ENCODE measurements around the gene PRKN.
"Not testable (repeated sequence)": the region's sequence is repeated elsewhere in the genome, so short reads cannot be mapped to it uniquely, and the experiment has no call there.

The PRKN gene

DNA sequence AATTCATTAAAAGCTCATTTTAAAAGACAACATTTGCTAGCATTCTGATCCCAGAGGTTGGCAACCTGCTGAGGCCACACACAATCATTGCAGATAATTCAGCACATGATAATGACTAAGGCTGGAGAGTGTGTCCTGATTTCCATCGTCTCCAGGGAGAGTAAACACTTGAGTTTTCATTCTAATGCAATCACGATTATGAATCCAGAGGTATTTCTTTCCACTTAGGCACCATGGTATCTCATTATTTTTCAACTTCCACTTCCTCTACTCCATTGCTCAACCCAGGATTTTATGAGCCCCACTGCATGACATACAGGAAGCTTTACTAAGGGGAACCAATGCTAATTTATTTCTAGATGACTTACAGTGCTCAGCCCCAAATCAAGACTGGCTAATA lies 1179.9 kb downstream of the PRKN start:
- DNase-seq (ENCODE audit: low read depth in 2 of 2), result no peak

DNA sequence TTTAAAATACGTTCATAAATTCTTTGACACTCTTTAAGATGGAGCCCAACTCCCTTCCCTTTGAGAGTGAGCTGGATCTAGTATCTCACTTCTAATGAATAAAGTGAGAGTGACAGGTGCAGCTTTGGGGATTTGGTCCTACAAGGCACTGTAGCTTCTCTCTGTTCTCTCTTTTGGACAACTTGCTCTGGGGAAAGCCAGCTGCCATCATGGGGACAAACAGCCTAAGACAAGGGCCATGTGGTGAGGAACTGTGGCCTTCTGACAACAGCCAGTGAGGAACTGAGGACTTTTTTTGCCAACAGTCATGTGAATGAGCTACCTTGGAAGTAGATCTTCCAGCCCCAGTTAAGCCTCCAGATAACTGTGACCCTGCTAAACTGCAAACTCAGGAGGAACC lies 1180.9 kb downstream of the PRKN start:
- no peak for DNase-seq (ENCODE audit: low read depth in 2 of 2)

DNA sequence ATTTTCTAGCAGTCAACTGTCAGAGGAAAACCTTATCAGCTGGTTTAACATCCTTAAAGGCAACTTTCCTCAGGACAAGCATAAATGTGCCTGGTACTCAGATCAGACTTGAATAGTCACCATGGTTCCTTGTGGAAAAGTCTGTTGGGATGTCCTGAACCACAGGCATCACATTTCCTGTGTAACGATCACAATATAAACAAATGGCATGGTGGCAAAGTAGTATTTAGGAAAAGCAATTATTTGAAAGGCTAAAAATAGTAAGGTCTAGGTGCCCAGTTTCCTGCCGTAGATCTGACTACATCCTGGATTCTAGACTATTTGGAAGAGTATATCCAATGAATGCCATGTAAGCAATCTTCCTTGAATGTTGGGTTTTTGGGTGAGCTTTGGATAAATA lies 1181.8 kb downstream of the PRKN start:
- no peak for DNase-seq (ENCODE audit: low read depth in 2 of 2)

DNA sequence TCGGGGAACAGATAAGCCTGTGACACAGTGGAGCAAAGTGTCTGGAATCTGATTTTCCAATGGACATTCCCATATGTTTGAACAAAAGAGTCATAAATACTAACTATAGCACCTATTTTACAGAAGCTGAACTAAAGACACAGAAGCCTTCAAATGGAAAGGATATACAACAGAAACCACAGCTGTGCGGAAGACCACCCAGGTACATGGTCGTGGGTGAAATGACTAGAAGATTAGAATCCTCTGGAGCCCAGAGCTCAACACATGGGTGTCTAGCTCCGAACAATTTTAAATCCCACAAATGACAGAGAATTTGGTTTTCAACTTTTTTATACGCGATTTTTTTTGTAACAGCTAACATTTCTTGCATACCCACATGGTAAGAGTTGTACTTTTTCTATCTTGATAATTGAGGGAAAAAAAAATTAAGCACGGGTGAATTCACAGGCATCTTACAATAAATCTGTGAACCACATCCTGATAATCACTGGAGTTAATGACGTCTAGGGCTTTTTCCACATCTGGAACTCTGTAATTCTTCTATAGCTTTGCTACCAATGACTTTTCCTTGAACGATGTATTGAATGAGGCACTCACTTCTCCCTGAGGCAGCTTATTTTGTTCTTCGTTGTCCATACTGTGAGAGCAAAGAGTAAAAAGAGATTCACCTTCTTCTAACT lies 1182.6 kb downstream of the PRKN start:
- DNase-seq (ENCODE audit: low read depth in 2 of 2), result peak; percentile 32 to 34

DNA sequence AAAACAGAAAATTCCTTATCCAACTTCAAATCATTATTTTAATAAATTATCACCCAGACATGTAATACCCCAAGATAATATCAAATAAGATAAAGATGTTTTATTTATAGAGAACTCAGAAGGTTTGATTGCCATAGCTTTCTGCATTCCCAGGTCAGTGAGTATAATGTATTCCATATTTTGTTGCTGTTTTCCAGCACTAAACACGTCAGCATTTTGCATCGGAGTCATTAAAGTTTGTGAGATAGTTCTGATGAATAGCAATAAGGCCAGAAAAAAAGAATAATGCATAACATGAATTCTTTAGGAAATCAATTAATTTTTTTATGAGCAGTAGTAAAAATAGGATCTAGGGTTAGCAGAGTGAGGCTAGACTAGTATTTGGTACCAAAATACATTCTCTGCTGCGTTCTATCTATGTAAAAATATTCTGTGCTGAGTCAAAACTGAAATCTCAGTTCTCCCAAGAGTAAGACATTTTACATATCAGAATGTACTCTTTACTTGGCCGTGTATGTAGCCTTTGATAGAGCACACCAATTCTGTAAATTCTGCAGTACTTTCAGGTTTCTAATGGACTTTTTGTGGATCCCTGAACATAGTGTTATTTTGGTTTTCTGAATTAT lies 1183.8 kb downstream of the PRKN start:
- peak; percentile 4 to 8 for DNase-seq (ENCODE audit: low read depth in 2 of 2)

DNA sequence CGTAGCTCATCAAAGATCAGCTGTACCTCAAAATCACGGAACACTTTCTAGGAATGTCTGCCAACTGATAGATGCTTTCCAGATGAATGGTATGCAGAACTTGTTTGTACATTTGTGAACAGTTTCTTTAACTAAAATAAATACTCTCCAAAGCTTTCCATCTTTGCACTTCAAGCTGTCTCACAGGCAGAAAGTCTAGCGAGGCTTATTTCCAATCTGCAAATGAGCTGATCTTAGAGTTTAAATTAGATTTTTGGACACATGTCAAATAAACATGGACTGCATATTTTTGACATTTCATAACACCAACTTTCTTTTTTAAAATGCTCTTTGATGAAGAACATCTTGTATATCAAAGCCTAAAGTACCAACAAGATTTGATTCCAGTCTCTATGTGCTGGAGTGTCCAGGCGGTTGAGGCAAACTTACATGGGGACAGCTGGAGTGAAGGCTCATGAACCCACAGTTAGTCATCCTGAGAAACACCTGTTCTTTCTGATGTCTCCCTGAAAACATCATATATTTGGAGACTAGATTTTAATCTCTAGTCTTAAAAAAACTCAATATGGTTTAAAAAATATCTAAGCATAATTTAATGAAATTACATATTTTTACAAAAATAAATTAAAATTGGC lies 1185.1 kb downstream of the PRKN start:
- no peak for DNase-seq (ENCODE audit: low read depth in 2 of 2)

DNA sequence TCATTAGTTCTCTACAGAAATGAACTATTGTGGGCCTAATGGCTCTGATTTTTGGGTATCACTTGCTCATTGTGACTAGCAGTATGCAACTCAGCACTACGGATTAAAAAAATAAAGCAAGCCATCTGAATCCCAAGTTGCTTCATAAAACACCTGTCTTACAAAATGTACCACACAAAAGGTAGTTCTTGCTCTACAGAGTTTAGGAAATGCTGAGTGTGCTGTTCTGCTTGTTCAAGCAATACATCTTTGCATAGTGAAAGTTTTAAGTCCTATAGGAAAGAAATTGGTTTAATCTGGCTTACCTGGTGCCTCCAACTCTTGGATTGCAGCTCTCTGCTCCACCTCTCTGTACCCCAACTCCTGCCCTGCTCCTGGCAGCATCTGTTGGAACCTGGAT lies 1187.0 kb downstream of the PRKN start:
- no peak for DNase-seq (ENCODE audit: low read depth in 2 of 2)

DNA sequence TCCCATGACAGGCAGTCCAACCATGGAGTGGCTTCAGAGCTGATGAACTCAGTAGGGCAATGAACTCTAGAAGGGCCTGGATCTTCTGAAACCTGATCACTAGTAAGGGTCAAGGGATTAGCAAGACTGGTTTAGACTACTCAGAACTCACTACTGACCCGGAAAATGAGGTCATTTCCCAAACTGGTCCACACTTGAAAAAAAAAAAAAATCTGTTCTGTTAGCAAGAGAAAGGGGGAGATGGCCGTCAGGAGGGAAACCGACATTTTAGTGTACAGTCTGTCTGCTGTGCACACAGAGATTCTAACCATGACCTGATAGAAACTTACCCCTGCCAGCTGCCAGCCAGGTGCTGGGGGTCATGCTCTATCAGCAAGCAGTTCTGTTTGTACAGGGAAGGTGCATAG lies 1191.3 kb downstream of the PRKN start:
- DNase-seq (ENCODE audit: low read depth in 2 of 2), result no peak

DNA sequence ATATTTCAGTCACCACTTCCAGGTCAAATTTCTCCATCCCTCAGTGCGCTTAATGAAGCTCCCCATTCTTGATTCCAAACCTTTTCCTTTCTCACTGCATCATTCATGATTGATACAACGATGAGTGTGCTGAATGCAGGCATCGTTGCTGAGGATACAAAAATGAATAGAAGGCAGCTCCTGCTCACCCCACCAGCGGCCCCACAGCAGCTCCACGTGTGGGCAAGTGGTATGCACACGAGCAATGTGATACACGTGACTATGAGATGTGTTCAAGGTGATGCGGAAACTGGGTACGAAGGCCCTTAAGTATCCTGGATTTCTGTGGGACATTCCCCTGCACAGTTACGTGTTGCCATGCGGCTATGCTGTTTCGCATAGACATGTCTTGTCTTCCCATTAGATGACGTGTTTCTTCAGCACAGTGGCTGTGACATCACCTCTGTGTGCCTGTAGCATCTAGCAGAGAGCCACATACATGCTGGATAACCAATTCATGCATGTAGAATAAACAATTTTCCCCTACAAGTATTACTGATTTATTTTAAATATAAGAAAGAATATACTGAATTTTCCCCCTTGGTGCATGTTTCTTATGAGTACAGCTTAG lies 1193.2 kb downstream of the PRKN start:
- DNase-seq (ENCODE audit: low read depth in 2 of 2), result no peak

DNA sequence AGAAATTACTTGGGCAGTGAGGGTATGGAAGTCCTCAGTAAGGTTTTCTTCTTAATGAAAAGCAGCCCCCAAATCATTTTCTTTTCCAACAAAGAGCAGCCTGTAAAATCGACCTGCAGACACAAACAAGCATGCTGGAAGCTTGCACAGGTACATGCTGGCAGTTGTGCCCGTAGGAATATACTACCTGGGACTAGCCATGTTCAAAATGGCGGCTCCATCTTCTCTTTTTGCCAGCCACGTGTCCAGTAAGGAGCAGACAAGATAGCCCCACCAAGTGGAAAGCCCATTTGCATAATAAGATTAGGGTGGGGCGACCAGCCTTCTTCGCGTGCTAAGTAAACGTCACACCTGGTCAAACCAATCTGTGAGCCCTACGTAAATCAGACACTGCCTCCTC lies 1194.3 kb downstream of the PRKN start:
- DNase-seq (ENCODE audit: low read depth in 2 of 2), result no peak

DNA sequence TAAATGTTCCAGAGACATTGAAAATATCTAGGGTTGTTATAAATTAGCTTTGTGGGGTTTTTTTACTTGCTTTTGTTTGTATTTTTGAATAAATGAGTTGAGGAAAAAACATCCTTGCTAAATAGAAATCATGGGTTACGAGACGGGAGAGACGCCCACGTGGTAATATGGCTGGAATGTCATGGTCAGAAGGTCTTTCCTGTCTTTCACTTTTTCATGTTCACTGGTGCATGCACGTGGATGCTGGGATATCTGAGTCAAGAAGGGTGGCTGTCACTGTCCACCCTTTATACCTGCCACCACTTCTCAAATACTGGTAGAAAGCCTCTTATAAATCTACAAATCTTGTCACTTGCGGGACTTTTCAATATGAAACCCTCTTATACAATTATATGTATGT lies 1195.0 kb downstream of the PRKN start:
- DNase-seq (ENCODE audit: low read depth in 2 of 2), result no peak

DNA sequence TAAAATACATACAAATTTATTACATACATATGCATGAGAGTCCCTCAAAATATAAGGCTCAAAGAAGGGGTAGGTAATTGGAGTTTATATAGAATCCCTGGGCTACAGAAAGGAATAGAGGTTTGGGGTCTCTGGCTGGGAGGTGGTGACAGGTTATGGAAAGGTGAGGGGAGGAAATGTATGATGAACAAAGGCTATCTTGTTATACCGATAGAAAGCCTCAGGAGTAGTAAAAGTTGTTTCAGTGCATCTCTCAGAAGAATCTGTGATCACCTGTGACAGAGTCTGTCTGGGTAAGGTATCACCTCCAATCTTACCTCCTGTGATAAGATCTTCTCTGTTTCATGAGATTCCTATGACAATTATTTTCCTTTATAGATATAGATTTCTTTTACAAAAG lies 1200.8 kb downstream of the PRKN start:
- DNase-seq (ENCODE audit: low read depth in 2 of 2), result no peak

DNA sequence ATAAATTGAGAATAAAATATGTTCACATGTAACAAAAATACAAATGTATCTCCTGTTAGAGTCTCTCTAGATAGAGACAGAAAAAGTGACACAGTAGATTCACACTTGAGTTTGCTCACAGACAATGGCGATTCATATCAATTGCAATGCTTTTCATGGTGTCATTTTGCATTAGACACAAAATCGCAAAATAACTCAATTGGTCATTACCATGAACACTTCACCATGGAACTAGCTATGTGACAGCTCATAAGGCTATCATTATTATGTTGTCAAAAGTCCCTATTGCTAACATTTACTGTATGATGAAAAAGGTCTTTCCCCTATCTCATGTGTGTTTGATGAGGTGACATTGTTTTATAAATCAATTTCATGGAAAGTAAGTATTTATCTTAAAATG lies 1204.2 kb downstream of the PRKN start:
- no peak for DNase-seq (ENCODE audit: low read depth in 2 of 2)

DNA sequence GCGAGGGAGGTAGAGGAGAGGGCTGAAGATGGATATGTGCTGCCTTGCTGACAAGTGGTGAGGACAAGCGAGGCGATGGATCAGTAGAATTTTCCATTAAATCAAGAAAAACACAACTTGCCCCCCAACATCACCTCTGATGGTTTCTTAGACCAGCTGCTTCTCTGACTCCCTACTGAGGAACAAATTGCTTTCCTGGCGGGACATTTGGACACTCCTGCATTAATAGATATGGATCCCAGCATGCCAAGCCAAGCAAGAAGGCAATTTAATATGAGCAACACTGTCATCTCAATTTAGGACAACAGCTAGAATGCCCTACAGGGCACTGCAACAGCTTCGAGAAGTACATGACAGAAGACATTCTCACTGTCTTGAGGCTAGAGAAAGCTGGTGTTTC lies 1205.3 kb downstream of the PRKN start:
- no peak for DNase-seq (ENCODE audit: low read depth in 2 of 2)

DNA sequence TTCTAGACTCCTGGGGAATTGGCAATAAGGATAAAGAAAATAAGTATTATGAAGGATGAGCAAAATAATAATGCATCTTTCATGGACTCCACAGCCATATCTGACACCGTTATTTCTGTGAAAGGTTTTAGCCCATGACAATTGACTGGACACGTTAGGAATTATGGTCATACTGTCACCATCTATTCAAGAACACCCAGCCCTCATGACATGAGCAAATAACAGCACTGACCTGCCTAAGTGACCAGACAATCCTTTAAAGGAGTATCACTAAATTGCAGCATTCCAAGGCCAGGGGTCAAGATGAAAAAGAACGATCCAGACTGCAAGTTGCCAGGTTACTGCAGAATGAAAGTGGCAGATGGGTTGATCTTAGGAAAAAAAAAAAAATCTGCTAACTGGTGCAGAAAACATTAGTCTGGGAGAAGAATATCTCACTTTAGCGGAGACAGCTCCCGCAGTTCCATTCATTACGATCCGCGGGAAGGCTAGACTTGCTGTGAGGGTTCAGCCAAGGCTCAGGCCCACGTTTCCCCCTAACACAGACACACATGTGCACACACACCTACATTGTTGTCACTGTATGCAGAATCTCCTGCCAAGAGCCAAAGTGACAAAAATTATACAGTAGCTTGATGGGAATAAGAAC lies 1216.0 kb downstream of the PRKN start:
- no peak for DNase-seq (ENCODE audit: low read depth in 2 of 2)

DNA sequence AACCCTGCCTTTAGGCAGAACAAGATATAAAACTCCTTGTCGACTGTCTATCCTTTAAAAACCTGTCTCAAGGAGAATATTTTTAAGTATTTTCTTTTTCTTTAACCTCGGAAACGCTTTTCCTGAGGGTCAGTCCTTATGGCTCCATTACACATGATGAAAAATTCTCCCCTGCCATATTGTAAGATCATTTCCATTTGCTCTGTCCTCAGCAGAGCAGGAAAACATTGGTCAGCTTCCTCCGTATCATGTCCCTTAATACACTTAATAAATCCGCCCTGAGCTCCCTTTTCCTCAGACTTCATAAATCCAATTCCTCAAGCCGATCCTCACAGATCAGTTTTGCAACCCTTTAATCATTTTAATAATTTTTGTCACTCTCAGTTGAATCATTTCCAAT lies 1219.2 kb downstream of the PRKN start:
- DNase-seq (ENCODE audit: low read depth in 2 of 2), result no peak

DNA sequence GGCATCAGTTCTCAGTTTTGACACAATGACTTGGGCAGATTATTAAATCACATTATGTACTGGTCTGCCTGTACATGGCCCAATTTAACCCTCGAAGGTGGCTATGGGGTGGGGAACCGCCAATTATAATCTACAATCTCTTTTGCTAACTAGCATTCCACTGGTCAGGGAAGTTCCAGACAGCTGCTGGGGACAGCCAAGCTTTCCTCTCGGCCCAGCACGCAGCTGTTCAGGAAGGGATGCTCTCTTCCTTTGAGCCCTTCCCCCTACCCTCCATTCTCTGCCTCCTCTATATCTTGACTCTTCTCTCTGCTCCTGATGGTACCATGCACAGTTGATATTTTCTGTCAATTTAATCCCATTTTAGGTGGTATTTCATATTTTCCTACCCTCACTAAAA lies 1220.2 kb downstream of the PRKN start:
- DNase-seq (ENCODE audit: low read depth in 2 of 2), result no peak

DNA sequence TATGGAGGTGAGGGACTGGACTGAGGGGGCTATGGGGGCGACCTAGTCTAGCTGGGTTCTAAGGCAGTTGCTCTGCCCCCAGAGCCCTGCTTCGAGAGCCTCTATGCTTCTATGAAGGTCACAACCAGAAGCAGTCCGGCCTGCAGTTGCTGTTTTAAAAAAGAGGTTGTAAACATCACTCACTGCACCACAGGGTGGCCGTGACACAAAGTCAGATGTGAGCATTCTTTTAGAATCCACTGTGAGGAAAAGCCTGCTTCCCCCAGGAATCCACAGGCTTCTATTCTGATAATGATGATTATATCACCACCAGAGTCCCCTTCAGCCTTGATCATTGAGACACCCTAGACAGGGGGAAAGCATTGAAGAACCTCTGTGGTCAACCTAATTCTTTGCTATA lies 1224.0 kb downstream of the PRKN start:
- no peak for DNase-seq (ENCODE audit: low read depth in 2 of 2)

DNA sequence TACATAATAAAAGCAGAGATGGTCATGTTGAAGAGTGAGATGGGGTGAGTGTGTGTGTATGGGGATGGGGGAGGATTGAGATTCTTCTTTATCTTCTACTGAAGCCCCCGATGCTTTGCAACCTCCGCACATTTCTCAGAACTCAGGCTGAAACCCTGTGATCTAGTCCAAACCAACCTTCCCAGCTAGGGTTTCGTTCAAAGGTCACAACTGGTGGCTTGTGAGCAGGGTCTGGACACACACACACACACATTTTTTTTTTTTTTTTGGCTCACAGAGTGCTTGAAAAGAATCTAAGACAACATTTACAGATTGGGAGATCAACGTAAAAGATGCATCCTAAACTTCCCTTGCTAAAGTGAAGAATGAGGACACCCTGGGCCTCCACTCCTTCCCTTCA lies 1228.7 kb downstream of the PRKN start:
- no peak for DNase-seq (ENCODE audit: low read depth in 2 of 2)

DNA sequence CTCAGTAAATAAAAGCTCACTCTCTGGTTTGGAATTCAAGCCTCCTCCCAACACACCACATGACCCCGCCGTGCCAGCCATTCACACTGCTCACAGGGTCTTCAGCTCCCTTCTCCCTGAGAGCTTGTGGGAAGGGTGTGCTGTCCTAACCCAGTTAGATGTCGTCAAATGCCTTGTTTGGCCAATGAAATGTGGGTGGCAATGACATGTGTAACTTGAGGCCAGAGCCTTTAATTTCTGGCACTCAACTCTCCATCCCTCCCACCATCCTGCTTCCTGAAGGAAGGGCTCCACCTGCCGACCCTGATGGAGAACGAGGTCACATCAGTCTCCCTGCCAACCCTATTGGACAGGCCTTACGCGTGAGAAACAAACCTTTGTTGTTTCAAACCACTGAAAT lies 1229.2 kb downstream of the PRKN start:
- no peak for DNase-seq (ENCODE audit: low read depth in 2 of 2)

DNA sequence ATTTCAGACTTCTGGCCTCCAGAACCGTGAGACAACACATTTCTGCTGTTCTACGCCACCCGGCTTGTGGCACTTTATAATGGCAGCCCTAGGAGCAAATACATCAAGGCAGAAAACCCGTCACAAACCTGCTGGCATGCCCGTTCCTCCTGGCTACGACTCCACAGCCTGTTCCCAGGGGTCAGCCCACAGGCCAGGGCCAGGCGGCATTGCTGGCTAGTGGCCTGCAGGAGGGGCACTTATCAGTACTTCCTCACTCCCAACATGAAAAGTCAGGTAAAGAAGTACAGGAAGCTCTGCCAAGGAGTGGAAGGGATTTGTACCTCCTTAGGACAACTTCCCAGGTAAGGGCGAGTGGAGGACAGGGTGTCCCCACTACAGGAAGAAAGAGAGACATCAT lies 1230.6 kb downstream of the PRKN start:
- no peak for DNase-seq (ENCODE audit: low read depth in 2 of 2)

DNA sequence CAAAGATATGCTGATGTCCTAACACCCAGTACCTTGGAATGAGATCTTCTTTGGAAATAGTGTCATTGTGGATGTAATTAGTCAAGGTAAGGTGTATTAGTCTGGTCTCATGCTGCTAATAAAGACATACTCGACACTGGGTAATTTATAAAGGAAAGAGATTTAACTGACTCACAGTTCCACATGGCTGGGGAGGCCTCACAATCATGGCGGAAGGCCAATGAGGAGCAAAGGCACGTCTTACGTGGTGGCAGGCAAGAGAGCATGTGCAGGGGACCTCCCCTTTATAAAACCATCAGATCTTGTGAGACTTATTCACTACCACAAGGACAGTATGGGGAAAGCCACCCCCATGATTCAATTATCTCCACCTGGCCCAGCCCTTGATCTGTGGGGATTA lies 1231.3 kb downstream of the PRKN start:
- DNase-seq (ENCODE audit: low read depth in 2 of 2), result not testable (repeated sequence)

DNA sequence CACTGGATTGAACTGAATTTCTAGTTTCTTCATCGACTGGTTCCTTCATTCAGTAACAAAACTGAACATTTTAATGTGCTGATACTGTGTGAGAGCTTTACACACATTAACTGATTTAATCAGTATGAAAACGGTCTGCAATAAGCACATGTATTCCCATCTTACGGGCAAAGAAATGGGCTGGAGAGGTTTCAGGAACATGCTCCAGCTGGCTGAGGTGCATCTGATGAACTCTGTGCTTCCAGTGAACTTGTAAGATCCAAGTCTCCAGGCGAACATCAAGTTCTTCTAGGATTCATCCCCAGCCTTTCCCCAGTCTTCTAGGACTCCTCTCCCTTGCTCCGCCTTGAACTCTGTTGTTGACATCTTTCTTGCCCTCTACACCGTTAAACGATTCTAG lies 1233.0 kb downstream of the PRKN start:
- DNase-seq (ENCODE audit: low read depth in 2 of 2), result no peak
